Esophagus mucosa (tissue), 1 donor: ENCODE results near the gene LPP. TPM values are rescaled to one million over a fixed set of nuclear protein-coding genes. Genes with fewer than 3 reads are reported as not detected.

Experiments used
- ATAC-seq: fragments of 200-7000 bp; cut with Tn5 transposase; one replicate; pipeline ENCODE4 v1.9.1; 2020
- total RNA-seq: library from RNA; stranded (reverse); gene quantifications from one replicate; pipeline ENCODE4 v1.2.4, GENCODE V29; 2023
- donor health status: DM: yes; HTN: yes; CAD: no.

Gene LPP
- total RNA-seq, 1 donor from 2014 or later: 89.0 TPM

DNA sequence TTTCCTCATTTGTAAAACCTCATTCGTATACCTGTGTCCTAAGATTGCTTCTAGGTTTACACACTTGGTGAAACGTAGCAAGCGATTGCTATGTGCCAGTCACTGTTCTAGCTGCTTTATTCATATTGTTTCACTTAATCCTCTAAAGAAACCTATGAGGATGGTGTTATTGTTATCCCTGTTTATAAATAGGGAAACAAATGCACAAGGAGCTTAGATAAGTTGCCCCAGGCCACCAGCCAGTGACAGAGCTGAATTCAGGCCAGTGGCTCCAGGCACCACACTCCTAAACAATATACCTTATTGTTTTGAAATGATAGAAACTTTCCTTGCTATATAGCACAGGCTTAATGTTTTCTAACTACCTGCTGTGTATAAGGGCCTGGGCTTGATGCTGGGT is 44.0 kb downstream of the LPP start:
- no peak for ATAC-seq

DNA sequence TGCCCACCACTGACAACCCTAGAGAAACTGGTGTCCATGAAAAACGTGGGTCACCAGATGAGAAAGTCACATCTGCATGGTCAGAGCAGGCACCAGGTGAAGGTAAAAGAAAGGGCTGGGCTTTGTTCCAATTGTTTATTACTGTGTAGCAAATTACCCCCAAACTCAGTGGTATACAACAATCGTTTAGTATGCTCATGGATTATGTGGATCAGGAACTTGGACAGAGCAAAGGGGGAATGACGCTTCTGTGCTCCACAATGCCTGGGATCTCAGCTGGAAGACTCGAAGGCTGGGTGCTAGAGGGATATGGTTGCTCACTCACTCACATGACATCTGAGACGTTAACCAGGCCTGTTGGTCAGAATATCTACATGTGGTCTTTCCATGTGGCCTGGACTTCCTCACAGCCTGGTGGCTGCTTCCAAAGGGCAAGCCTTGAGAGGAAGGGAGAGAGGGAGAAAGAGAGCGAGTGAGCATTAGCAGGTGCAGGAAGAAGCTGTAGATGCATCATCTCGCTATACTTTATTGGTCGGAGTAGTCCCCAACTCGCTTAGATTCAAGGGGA is 44.9 kb downstream of the LPP start:
- ATAC-seq: no peak

- ATAC-seq: no peak
Measured at GRCh38 chr3:188199386-188199785, 45.4 kb downstream of the LPP start.

- no peak for ATAC-seq
Measured at GRCh38 chr3:188200481-188200880, 46.5 kb downstream of the LPP start.

DNA sequence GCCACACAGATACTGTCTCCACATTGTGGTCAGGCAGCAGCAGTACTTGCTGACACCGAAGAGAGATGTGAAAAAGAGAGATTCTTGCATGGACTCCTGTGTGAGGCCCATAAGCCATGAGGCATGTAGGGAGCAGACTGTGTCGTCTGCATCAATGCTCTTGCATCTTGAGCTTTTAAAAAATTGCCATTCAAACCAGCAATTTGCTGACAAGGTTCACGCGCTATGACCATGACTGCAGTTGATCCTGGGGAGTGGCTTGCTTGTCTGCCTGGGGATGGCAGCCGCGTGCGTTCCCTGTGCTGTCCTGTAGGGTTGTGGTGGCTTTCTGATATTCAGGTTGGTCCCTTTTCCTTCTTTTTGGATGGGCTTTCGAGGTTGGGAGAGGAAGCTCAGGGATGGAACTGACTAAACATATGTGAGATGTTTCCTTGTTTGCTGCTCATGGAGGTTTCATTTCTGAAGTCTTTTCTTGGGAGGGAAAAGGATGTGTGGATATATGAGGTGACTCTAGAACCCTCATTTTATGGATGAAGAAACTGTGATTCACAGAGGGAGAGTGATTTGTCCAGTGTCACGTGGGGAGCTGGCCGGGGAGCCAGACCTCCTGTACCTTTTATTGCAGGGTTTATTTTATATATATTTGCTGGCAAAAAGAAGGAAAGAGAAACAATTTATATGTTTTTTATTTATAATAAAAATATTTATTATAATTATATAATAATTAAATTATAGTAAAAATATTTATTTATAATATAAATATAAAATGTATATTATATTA is 48.6 kb downstream of the LPP start:
- no peak for ATAC-seq

DNA sequence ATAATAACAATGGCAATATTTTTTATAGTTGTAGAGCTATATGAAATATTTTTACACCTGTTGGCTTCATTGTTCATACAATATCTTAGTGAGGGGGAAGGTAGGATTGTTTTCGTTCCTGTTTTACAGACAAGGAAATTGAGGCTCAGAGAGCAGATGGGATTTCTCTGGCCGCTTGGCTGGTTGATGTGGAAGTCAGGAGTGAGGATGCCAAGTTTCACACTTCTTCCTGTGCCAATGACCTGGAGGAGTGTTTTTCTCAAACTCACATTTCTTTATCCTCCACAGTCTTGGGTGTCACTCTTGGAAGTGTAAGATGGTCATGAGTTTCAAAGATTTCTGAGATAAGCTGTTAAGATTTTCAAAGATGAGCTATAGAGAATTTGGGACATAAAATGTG is 50.6 kb downstream of the LPP start:
- no peak for ATAC-seq

- ATAC-seq: no peak
Measured at GRCh38 chr3:188205992-188206416, 52.0 kb downstream of the LPP start.

GRCh38 chr3:188206787-188207186 is 52.8 kb downstream of the LPP start:
- ATAC-seq: no peak

DNA sequence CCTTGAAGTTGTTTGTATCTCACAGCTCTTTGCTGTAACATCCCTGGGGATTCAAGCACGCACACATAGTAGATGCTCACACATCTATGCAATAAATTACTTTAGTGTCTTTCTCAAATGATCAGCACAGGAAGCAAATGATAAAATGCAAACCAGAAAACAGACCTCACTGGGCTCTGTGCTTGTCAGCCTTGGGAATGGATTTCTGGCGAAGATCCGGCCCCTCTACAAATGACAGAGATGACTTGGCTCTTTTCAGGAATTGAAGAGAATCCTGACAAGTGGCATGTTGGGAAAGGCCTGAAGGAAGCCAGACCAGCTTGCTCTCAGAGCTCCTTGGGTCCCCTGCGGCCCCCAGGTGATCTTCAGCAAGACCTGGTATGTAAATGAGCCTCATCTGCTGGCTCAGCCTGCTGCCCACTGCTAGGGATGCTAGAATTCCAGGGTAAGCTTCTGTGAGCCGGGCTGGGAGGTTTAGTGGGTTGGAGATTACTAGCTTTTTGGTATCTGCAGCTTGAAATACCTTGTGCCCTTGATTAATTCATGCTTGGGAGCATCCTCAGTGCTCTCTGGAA is 54.1 kb downstream of the LPP start:
- ATAC-seq: no peak

DNA sequence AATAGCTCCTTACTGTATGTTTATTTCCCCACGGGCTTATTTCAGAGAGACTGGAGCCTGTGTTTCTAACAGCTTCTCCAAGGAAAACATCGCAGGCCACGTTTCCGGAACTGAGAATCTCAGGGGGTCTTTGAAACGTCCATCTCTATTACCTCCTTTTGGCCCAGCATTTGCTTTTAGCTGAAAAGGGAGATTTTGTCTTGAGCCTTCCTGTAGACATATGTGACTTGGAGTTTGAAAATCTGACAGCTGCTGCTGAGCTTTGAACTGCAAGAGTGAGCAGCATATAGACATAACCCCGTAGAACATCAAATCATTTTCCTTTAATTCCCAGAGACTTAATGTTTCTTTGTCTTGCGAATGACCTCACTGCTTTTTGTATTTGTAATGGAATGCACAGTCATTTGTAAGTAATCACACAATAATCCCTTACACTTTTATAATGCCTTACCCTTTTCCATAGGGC is 54.6 kb downstream of the LPP start:
- ATAC-seq: peak; percentile 70

DNA sequence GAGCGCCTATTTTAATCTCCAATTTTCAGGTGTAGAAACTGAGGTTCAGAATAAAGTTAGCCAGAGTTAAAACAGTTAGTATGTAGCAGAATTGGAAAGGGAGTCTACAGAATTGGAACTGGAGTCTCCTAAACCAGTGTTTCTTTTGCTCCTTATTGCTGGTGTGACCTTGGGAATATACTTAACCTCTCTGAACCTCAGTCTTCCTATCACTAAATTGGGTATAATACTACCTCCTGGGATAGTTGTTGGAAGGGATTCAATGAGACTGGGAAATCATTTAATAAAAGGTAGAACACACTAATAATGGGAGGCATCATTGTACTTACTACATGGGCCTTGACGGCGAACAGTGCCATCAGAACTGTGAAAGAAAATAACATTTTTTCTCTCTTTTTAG is 55.1 kb downstream of the LPP start:
- ATAC-seq: no peak

- ATAC-seq: no peak
Measured at GRCh38 chr3:188209740-188210139, 55.8 kb downstream of the LPP start.

DNA sequence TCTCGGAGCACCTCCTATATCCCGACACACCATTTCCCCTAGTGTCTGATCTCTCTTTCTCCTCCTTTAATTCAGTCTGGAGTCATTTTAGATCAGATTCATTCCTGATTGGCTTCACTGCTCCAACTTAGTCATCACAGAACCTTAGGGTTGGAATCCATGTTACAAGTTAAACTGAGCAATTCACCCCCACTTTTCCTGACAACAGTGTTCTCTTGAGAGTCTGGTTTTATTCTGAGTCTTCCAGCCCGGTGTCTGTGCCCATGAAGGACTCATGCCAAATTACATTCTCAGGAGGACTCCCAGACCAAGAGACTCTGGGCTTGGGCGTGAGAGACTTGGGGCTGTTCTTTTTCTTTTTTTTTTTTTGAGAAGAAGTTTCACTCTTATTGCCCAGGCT is 57.5 kb downstream of the LPP start:
- ATAC-seq: no peak

- ATAC-seq: no peak
Measured at GRCh38 chr3:188212308-188212969, 58.5 kb downstream of the LPP start.

- ATAC-seq: peak; percentile 32
Measured at GRCh38 chr3:188214442-188214841, 60.5 kb downstream of the LPP start.

DNA sequence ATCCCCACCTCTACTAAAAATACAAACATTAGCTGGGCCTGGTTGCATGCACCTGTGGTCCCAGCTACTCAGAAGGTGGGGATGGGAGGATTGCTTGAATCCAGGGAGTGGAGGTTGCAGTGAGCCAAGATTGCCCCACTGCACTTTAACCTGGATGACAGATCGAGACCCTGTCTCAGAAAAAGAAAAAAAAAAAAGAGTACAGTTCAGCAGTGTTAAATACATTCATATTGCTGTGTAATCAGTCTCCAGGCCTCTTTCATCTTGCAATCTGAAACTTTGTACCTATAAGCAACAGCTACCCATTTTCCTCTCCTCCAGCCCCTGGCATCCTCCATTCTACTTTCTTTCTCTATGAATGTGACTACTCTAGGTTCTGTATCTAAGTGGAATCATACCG is 61.2 kb downstream of the LPP start:
- ATAC-seq: no peak

GRCh38 chr3:188217011-188217463 is 63.1 kb downstream of the LPP start:
- no peak for ATAC-seq

DNA sequence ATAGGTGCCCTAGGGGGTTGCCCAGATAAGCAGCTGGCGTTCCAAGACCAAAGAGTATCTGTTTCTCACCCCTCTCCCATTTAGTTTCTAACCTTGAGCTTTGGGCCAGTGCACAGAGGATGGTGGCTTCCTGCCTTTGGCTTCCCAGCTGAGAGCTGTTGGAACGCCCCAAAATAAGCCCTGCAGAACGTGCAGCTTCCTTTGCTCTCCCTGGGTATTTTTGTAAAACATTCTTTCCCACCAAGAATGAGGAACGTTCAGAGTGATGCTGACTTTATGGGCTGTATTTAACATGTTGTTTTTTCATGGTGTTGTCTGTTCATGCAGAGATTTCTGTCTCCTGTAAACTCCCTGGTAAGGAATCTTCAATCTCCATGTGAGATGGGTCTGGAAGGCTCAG is 63.8 kb downstream of the LPP start:
- no peak for ATAC-seq

DNA sequence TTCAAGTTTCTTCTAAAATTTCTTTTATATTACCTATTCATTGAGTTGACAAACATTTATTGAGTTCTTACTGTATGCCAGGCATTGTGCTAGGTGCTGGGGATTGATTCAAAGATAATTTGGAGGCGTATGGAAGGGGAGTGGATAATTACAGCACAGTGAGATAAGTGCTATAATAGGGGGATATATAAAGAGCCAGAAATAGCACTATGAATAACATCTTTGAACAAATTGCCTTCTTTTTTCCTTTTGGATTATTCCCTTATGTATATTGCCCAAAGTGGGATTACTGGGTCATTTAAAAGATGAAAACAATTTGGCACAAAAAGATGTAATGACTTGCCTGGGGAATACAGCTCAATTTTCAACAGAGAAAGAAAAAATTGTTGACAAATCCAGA is 64.6 kb downstream of the LPP start:
- ATAC-seq: no peak

GRCh38 chr3:188219147-188219546 is 65.2 kb downstream of the LPP start:
- no peak for ATAC-seq

GRCh38 chr3:188220097-188220788 is 66.3 kb downstream of the LPP start:
- ATAC-seq: peak; percentile 17

DNA sequence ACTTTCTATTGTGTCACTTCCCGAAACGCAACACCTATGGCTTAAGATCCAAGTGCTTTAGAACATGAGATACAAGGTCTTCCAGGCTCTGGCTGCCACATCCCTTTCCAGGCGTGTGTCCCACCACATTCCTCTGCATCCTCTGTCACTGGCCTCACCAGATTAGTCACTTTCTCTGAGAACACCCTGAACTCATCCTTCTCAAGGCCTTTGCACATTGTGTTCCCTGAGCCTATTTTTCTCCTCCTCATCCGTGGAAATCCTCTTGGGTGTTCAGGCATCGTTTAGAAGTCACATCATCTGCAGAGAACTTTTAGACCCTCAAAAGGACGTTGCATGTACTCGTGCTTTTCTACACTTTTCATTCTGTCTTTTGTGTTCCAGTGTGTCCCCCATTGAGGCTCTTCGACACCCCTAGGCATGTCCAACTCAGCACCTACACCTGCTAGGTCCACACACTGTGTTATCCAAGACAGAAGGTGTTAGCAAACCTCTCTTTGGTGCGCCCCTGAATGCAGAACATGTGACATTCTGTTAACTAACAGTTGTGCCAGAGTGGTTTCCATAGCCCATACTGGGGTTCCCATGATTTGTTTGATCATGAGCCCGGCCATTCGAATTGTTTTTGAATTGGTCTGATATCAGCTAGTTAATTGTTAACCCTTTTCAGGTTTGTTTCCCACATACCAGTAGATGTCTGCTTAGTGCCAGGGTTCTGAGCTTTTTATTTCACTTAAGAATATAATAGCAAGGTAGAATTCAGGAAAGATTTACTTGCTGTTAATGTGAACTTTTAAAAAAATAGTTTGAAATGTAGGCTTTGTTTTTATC is 67.2 kb downstream of the LPP start:
- no peak for ATAC-seq
